IPS-18c (cell line): ENCODE measurements around the gene KHNYN.
"Not testable (repeated sequence)": the region's sequence is repeated elsewhere in the genome, so short reads cannot be mapped to it uniquely, and the experiment has no call there.

Experiments used
- H3K4me3 ChIP-seq: 2 replicates; pipeline ENCODE4 v1.7.0; 2013; ENCODE audit warnings: low read depth, mild to moderate bottlenecking, low read length, moderate library complexity; ENCODE audit not compliant: insufficient read depth
- H3K9me3 ChIP-seq: one replicate; pipeline ENCODE4 v1.6.1; 2013; ENCODE audit warnings: mild to moderate bottlenecking, low read length, moderate library complexity; ENCODE audit not compliant: control insufficient read depth, insufficient read depth

KHNYN gene

DNA sequence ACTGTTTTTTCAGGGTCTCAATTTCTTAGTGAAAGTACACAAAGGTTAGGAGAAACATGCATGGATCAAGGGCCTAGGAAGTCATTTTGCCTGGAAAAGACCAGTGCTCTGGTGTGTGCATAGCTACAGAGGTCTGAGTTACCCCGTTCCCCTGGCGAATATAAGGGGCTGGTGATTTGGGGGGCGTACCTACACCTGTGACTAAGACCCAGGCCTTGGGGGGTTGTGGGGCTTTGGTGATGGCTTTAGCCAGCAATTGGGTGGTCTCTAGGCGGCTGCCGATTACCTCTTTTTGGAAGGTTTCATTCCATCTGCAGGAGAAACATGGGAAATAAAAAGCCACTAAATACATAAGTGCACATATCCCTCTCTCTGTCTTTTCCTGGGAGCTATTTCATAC, 11.7 kb downstream of the KHNYN start:
- Histone ChIP-seq H3K4me3 (peak overlapping the region; percentile 87; the same call in 1 of the 2 replicates), H3K9me3 (no peaks in the 10 kb centered on the region)

DNA sequence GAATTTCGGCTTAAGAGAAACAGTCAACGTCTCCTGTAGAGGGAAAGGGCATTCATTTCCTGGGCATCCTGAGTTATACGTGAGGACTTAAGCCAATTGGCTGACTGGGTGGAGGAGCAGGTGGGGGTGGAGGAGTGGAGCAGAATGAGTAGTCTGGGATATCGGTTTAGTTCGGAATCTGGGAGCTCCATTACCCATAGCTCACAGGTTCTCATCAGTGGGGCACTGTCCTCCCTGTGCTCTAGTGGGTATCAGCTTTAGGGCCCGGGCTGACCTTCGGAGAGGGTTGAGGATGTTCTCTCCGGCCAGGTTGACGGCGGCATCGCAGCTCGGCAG, 12.1 kb downstream of the KHNYN start:
- Histone ChIP-seq H3K4me3 (peak overlapping the region; percentile 87), H3K9me3 (no peaks in the 10 kb centered on the region)

DNA sequence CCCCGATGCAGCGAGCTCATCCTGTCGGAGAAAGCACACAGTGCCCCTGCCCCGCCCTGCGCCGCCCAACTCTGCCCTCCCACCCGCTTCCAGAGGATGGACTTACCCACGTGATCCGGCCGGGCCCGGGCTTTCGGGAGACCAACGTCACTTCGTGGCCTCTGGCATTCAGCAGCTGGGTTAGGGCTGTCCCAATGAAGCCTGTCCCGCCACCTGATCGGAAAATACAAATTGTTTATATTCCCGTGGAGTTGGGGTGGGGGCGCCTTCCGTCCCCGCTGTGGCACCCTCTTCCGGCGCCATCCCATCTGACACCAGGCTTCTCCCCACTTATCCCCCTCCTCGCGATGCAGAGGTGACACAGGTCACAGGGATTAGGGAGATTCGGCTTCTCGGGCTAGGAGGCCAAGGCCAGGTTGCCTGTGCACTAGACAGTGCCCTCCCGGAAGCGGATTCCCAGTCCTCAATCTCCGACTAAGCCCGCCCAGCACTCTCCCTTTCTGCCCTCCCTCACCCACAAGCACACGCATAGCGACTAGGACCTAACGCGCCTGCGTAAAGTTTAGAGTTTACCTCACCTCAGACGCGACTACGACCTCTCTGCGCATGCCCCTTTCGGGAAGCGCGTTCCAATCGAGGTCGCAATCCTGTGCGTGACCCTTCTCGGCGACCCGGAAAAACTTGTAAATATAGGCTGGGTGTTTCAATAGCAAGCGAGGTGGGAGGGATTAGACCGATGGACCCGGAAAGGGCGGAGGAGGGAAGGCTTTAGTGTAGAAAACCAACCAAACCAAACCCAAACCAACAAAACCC, 12.7 kb downstream of the KHNYN start, which contains the start of gene SDR39U1:
Gene SDR39U1, minus strand, starts transcription at position 537 of the 813 bp plus-strand sequence. Its CDS starts 7 bp downstream, at position 530.
- peak within 1 kb of the TSS; percentile 87 for H3K4me3 ChIP-seq
- no peaks in the 10 kb centered on the region for H3K9me3 ChIP-seq

GRCh38 chr14:24443053-24443665, 13.4 kb downstream of the KHNYN start:
- Histone ChIP-seq H3K9me3 (no peaks in the 10 kb centered on the region), H3K4me3 (peak overlapping the region; percentile 78)

DNA sequence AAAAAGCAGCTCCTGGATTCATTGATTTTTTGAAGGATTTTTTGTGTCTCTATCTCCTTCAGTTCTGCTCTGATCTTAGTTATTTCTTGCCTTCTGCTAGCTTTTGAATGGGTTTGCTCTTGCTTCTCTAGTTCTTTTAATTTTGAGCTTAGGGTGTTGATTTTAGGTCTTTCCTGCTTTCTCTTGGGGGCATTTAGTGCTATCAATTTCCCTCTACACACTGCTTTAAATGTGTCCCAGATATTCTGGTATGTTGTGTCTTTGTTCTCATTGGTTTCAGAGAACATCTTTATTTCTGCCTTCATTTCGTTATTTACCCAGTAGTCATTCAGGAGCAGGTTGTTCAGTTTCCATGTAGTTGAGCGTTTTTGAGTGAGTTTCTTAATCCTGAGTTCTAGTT, 21.1 kb downstream of the KHNYN start:
- H3K4me3 ChIP-seq, result not testable (repeated sequence)

GRCh38 chr14:24456980-24457379, 27.2 kb downstream of the KHNYN start:
- Histone ChIP-seq H3K9me3 (peaks cover 5% of the 10 kb centered on the region), H3K4me3 (no peak overlapping the region)

More for the DNA sequence above, 21.1 kb downstream of the KHNYN start:
- not testable (repeated sequence) for H3K9me3 ChIP-seq

- no peak overlapping the region for H3K4me3 ChIP-seq
- peaks cover 5% of the 10 kb centered on the region for H3K9me3 ChIP-seq
Observed at GRCh38 chr14:24458736-24459135, 29.0 kb downstream of the KHNYN start.

- H3K9me3 ChIP-seq, result peaks cover 5% of the 10 kb centered on the region
- H3K4me3 ChIP-seq, result no peak overlapping the region
Observed at GRCh38 chr14:24459331-24459730, 29.6 kb downstream of the KHNYN start.

DNA sequence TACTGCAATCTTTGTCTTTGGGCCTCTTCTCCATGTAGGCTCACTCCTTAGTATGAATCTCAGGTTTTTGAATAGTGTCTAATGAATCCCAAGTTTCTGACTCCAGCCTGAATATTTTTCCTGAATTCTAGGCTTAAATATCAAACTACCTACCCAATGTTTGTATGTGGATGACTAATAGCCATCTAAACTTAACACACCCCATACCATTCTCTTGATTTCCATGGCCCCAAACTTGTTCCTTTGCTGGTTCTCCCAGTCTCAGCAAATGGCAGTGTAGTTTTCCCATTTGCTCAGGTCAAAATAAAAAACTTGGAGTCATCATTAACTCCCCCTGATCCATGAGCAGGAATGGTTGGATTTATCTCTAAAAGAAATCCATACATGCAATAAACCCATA, 31.6 kb downstream of the KHNYN start:
- Histone ChIP-seq H3K9me3 (peaks cover 2% of the 10 kb centered on the region), H3K4me3 (no peak overlapping the region)

DNA sequence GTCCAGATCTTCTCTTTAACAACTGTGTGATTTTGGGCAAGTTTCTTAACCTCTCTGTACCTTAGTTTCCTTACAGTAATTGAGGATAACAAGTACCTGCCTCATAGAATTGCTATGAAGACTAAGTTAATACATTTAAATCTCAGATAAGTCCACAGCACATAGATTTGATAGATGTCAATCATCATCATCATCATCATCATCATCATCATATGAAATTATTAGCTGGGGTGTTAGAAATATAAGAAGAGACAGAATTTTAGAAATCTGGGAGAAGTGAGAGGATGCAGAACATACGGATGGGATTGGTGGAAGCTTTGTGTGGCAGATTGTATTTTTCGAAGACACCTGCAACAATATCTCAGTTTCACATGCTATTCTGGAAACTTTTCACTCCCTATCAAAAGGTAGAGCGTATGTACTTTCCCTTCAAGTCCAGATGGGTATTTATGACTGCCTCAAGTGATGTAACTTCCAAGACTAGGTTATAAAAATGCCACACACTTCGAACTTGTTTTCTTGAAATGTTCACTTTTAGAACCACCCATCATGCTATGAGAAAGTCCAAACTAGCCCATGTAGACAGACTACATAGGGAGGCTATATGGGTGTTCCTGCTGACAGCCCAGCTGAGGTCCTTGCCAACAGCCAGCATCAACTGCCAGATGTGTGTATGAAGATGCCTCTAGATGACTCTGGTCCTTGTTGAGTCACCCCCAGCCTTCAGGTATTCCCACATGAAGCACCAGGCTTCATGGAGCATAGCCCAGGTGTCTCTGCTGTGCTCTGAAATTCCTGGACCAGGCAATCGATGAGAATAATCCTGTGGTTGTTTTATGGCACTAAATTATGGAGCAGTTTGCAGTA, 33.5 kb downstream of the KHNYN start:
- peaks cover 2% of the 10 kb centered on the region for H3K9me3 ChIP-seq
- H3K4me3 ChIP-seq, result no peak overlapping the region

GRCh38 chr14:24463884-24464785, 34.4 kb downstream of the KHNYN start:
- peaks cover 2% of the 10 kb centered on the region for H3K9me3 ChIP-seq
- H3K4me3 ChIP-seq, result no peak overlapping the region

- Histone ChIP-seq H3K4me3 (no peak overlapping the region), H3K9me3 (no peaks in the 10 kb centered on the region)
Observed at GRCh38 chr14:24465368-24465767, 35.6 kb downstream of the KHNYN start.

GRCh38 chr14:24465805-24466204, 36.1 kb downstream of the KHNYN start:
- Histone ChIP-seq H3K4me3 (no peak overlapping the region), H3K9me3 (no peaks in the 10 kb centered on the region)

DNA sequence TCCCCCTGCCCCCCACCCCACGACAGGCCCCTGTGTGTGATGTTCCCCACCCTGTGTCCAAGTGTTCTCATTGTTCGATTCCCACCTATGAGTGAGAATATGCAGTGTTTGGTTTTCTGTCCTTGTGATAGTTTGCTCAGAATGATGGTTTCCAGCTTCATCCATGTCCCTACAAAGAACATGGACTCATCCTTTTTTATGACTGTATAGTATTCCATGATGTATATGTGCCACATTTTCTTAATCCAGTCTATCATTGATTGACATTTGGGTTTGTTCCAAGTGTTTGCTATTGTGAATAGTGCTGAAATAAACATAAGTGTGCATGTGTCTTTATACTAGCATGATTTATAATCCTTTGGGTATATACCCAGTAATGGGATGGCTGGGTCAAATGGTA, 40.7 kb downstream of the KHNYN start:
- not testable (repeated sequence) for H3K9me3 ChIP-seq, H3K4me3 ChIP-seq

DNA sequence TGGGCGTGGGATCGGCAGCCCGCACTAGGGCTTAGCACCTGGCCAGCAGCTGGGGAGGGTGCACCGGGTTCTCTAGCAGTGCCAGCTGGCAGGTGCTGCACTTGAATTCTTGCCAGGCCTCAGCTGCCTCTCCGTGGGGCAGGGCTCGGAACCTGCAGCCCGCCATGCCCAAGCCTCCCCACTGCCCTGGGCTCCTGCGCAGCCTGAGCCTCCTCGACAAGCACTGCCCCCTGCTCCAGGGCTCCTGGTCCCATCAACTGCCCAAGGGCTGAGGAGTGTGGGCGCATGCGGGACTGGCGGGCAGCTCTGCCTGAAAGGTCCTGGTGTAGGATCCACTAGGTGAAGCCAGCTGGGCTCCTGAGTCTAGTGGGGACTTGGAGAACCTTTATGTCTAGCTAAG, 43.5 kb downstream of the KHNYN start:
- Histone ChIP-seq H3K4me3 (no peak overlapping the region), H3K9me3 (peaks cover 2% of the 10 kb centered on the region)

GRCh38 chr14:24475261-24475660, 45.5 kb downstream of the KHNYN start:
- Histone ChIP-seq H3K9me3 (peaks cover 2% of the 10 kb centered on the region), H3K4me3 (no peak overlapping the region)

DNA sequence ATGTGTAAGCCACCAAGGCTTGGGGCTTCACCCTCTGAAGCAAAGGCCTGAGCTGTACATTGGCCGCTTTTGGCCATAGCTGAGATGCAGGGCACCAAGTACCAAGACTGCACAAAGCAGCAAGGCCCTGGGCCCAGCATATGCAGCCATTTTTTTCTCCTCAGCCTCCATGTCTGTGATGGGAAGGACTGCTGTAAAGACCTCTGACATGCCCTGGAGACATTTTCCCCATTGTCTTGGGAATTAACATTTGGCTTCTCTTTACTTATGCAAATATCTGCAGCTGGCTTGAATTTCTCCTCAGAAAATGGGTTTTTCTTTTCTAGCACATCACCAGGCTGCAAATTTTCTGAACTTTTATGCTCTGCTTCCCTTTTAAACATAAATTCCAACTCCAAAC, 50.2 kb downstream of the KHNYN start:
- H3K9me3 ChIP-seq, H3K4me3 ChIP-seq: not testable (repeated sequence)
